Panc1 (cell line): ENCODE results near the gene CBL. TPM values are rescaled to one million over a fixed set of nuclear protein-coding genes. Genes with fewer than 3 reads are reported as not detected.

Source experiments
- ATAC-seq: fragments of 200-7000 bp; cut with Tn5 transposase; 2 replicates; pipeline ENCODE4 v1.9.1; 2020; ENCODE audit warnings: mild to moderate bottlenecking, moderate library complexity
- BruUV-seq: library from RNA; stranded (reverse); fragments of 400-500 nt; replicated peaks from 2 replicates; lab custom pipeline; 2021; lab: Mats Ljungman, UMichigan
- CTCF ChIA-PET: fragments of 300-600 bp; sonication (Branson Sonifier 250); formaldehyde crosslinking; loops from one replicate; lab custom pipeline; 2022; ENCODE audit warnings: antibody characterized with exemption; lab: Charles Lee
- POLR2A ChIA-PET: fragments of 300-600 bp; sonication (Branson Sonifier 250); formaldehyde crosslinking; loops from one replicate; lab custom pipeline; 2022; ENCODE audit warnings: antibody characterized with exemption; lab: Charles Lee
- DNase-seq: peaks from one replicate; pipeline ENCODE4 v3.0.0-alpha.2; 2010; ENCODE audit warnings: low read depth, low spot score
- H3K27ac ChIP-seq: 2 replicates; pipeline ENCODE4 v1.5.1; 2011; ENCODE audit warnings: mild to moderate bottlenecking, low read length, inconsistent platforms
- H3K27me3 ChIP-seq: fragments of 200-500 bp; sonication (Bioruptor generic); 2 replicates; pipeline ENCODE4 v1.6.0; 2014; ENCODE audit warnings: low read length, inconsistent platforms; ENCODE audit not compliant: control insufficient read depth, insufficient read depth
- H3K36me3 ChIP-seq: fragments of 200-500 bp; sonication (Bioruptor generic); 2 replicates; pipeline ENCODE4 v1.5.1; 2014; ENCODE audit warnings: inconsistent platforms, mild to moderate bottlenecking, low read length, moderate library complexity; ENCODE audit not compliant: control insufficient read depth, insufficient read depth
- H3K4me1 ChIP-seq: 2 replicates; pipeline ENCODE4 v1.5.1; 2011; ENCODE audit warnings: inconsistent platforms, mild to moderate bottlenecking, low read length, moderate library complexity; ENCODE audit not compliant: control insufficient read depth, insufficient read depth
- H3K4me3 ChIP-seq, 2 experiments: 2 replicates each; pipeline ENCODE4 v1.5.1; 2011 to 2012; ENCODE audit warnings: low read depth in 2 of 2, low read length in 2 of 2, mild to moderate bottlenecking in 2 of 2, inconsistent platforms in 1 of 2, moderate library complexity in 1 of 2
- H3K9me3 ChIP-seq: fragments of 200-500 bp; sonication (Bioruptor generic); 2 replicates; pipeline ENCODE4 v1.5.1; 2014; ENCODE audit warnings: low read depth, mild to moderate bottlenecking, inconsistent platforms, low read length, moderate library complexity; ENCODE audit not compliant: control insufficient read depth, insufficient read depth
- CTCF ChIP-seq: fragments of 450-650 bp; IDR thresholded peaks from 2 replicates; pipeline ENCODE4 v1.5.1; 2017; ENCODE audit warnings: mild to moderate bottlenecking
- POLR2AphosphoS5 ChIP-seq: IDR thresholded peaks from 2 replicates; pipeline ENCODE4 v1.6.1; 2012; ENCODE audit warnings: mild to moderate bottlenecking, low read depth, low read length, moderate library complexity
- REST ChIP-seq, 2 experiments: IDR thresholded peaks; 2 replicates each; pipeline ENCODE4 v1.6.1; 2011 to 2012; ENCODE audit warnings: low read depth in 2 of 2, control low read depth in 1 of 2, low read length in 1 of 2, mild to moderate bottlenecking in 1 of 2, moderate library complexity in 1 of 2; ENCODE audit not compliant: insufficient read depth in 1 of 2
- SIN3A ChIP-seq: IDR thresholded peaks from 2 replicates; pipeline ENCODE4 v1.6.1; 2012; ENCODE audit warnings: low read depth, mild to moderate bottlenecking, low read length, moderate library complexity, borderline replicate concordance; ENCODE audit not compliant: insufficient read depth
- TCF7L2 ChIP-seq: IDR thresholded peaks from 2 replicates; pipeline ENCODE4 v1.6.1; 2011; ENCODE audit warnings: mild to moderate bottlenecking, low read depth, low read length, inconsistent platforms
- in situ Hi-C: cut with HindIII; loops from 2 replicates; pipeline ENCODE4 v1.10.0; 2016; ENCODE audit warnings: low sequenced_read_pairs, low pct_unique_long_range_greater_than_20kb
- intact Hi-C: fragments of 100-400 bp; cut with micrococcal nuclease; formaldehyde crosslinking; loops from one replicate; pipeline ENCODE4 v1.10.0; 2022; ENCODE audit not compliant: unreplicated experiment
- total RNA-seq: library from RNA; stranded (reverse); gene quantifications from one replicate; pipeline ENCODE4 v1.2.1, GENCODE V29; 2021; ENCODE audit not compliant: unreplicated experiment

The CBL gene
- total RNA-seq, 1 experiment from 2014 or later = 69.9 TPM

GRCh38 chr11:119277660-119278059 is 71.5 kb downstream of the CBL start:
- DNase-seq (no peak), ATAC-seq (no peak)
- intact Hi-C loops = no loop called here
- POLR2A ChIA-PET = no interaction called here
- TF ChIP-seq SIN3A = no peak
- TF ChIP-seq CTCF = no peak
- no peak for TF ChIP-seq REST (IDR thresholded peaks at IDR 0.05; ENCODE audit: insufficient read depth in 1 of 2, low read depth in 2 of 2, low read length in 1 of 2)
- TF ChIP-seq TCF7L2 = no peak
- no peak for TF ChIP-seq POLR2AphosphoS5
- Histone ChIP-seq H3K27me3 (no peaks in the 10 kb centered on the region), H3K9me3 (no peaks in the 10 kb centered on the region), H3K27ac (no peak overlapping the region), H3K4me1 (no peaks in the 10 kb centered on the region), H3K36me3 (peaks cover 24% of the 10 kb centered on the region; the same call in 1 of the 2 replicates), H3K4me3 (no peak overlapping the region)
- BruUV-seq = TSS peak; percentile 42
- in situ Hi-C loops = no loop called here
- CTCF ChIA-PET = interaction anchor here (1.1 kb wide), 1 partner anchor 81 kb away, joined by 3 read pairs; no protein-coding TSS in a partner anchor

GRCh38 chr11:119282495-119282894 is 76.4 kb downstream of the CBL start:
- BruUV-seq = no TSS peak
- ChIA-PET POLR2A (no interaction called here), CTCF (no interaction called here)
- Histone ChIP-seq H3K36me3 (peaks cover 25% of the 10 kb centered on the region), H3K4me3 (no peak overlapping the region), H3K27me3 (no peaks in the 10 kb centered on the region), H3K9me3 (no peaks in the 10 kb centered on the region), H3K4me1 (no peaks in the 10 kb centered on the region), H3K27ac (no peak overlapping the region)
- intact Hi-C loops = no loop called here
- in situ Hi-C loops = no loop called here
- no peak for TF ChIP-seq SIN3A
- no peak for TF ChIP-seq TCF7L2
- no peak for TF ChIP-seq POLR2AphosphoS5
- no peak for TF ChIP-seq CTCF
- TF ChIP-seq REST (IDR thresholded peaks at IDR 0.05; ENCODE audit: insufficient read depth in 1 of 2, low read depth in 2 of 2, low read length in 1 of 2) = no peak
- ATAC-seq = no peak
- no peak for DNase-seq
